ENCODE measurements around the gene KDM4B. TPM values are rescaled to one million over a fixed set of nuclear protein-coding genes. Genes with fewer than 3 reads are reported as not detected.
"Not testable (repeated sequence)": the region's sequence is repeated elsewhere in the genome, so short reads cannot be mapped to it uniquely, and the experiment has no call there.

KDM4B gene
- total RNA-seq, 1 donor from 2014 or later, result 38.9 TPM

- intact Hi-C loops (cut with micrococcal nuclease), result no loop called here
- DNase-seq (ENCODE audit: low spot score), result no peak
- Mint-ChIP-seq H3K27me3 (ENCODE audit: insufficient read depth) (peaks cover 1% of the 10 kb centered on the region), H3K27ac (no peak overlapping the region), H3K9me3 (no peaks in the 10 kb centered on the region), H3K36me3 (ENCODE audit: low read depth) (peaks cover 29% of the 10 kb centered on the region), H3K4me1 (ENCODE audit: low read depth) (no peaks in the 10 kb centered on the region), H3K4me3 (no peak overlapping the region)
Observed at GRCh38 chr19:4951656-4952055, 17.3 kb upstream of the KDM4B start.

GRCh38 chr19:4952945-4953344, 16.0 kb upstream of the KDM4B start:
- H3K4me1 Mint-ChIP-seq (ENCODE audit: low read depth), result no peaks in the 10 kb centered on the region
- H3K36me3 Mint-ChIP-seq (ENCODE audit: low read depth), result peaks cover 28% of the 10 kb centered on the region
- H3K4me3 Mint-ChIP-seq, result no peak overlapping the region
- DNase-seq (ENCODE audit: low spot score), result no peak
- no peaks in the 10 kb centered on the region for H3K9me3 Mint-ChIP-seq
- no peak overlapping the region for H3K27ac Mint-ChIP-seq
- intact Hi-C loops (cut with micrococcal nuclease), result no loop called here
- peaks cover 1% of the 10 kb centered on the region for H3K27me3 Mint-ChIP-seq (ENCODE audit: insufficient read depth)

- not testable (repeated sequence) for H3K4me1 Mint-ChIP-seq (ENCODE audit: low read depth)
Observed at GRCh38 chr19:4954320-4955149, 14.4 kb upstream of the KDM4B start.

GRCh38 chr19:4955274-4955673, 13.6 kb upstream of the KDM4B start:
- peaks cover 27% of the 10 kb centered on the region for H3K36me3 Mint-ChIP-seq (ENCODE audit: low read depth)
- peaks cover 1% of the 10 kb centered on the region for H3K27me3 Mint-ChIP-seq (ENCODE audit: insufficient read depth)
- no peak for DNase-seq (ENCODE audit: low spot score)
- no peaks in the 10 kb centered on the region for H3K4me1 Mint-ChIP-seq (ENCODE audit: low read depth)
- no peak overlapping the region for H3K4me3 Mint-ChIP-seq
- intact Hi-C loops (cut with micrococcal nuclease), result no loop called here
- H3K9me3 Mint-ChIP-seq, result no peaks in the 10 kb centered on the region
- H3K27ac Mint-ChIP-seq, result no peak overlapping the region

More at GRCh38 chr19:4954320-4955149, 14.4 kb upstream of the KDM4B start:
- H3K36me3 Mint-ChIP-seq (ENCODE audit: low read depth), result peaks cover 27% of the 10 kb centered on the region
- H3K9me3 Mint-ChIP-seq; H3K27ac Mint-ChIP-seq; H3K27me3 Mint-ChIP-seq (ENCODE audit: insufficient read depth); DNase-seq (ENCODE audit: low spot score); intact Hi-C loops (cut with micrococcal nuclease); H3K4me3 Mint-ChIP-seq: not testable (repeated sequence)

GRCh38 chr19:4957981-4958380, 10.9 kb upstream of the KDM4B start:
- Mint-ChIP-seq H3K27me3 (ENCODE audit: insufficient read depth) (no peaks in the 10 kb centered on the region), H3K36me3 (ENCODE audit: low read depth) (peaks cover 23% of the 10 kb centered on the region), H3K27ac (no peak overlapping the region), H3K4me1 (ENCODE audit: low read depth) (no peaks in the 10 kb centered on the region), H3K4me3 (no peak overlapping the region), H3K9me3 (no peaks in the 10 kb centered on the region)
- intact Hi-C loops (cut with micrococcal nuclease), result no loop called here
- no peak for DNase-seq (ENCODE audit: low spot score)

GRCh38 chr19:4962085-4962619, 6.8 kb upstream of the KDM4B start:
- intact Hi-C loops (cut with micrococcal nuclease), result no loop called here
- Mint-ChIP-seq H3K27ac (no peak overlapping the region), H3K9me3 (no peaks in the 10 kb centered on the region), H3K4me3 (no peak overlapping the region), H3K4me1 (ENCODE audit: low read depth) (peaks cover 4% of the 10 kb centered on the region), H3K36me3 (ENCODE audit: low read depth) (peaks cover 24% of the 10 kb centered on the region), H3K27me3 (ENCODE audit: insufficient read depth) (no peaks in the 10 kb centered on the region)
- DNase-seq (ENCODE audit: low spot score), result no peak

- no peak for DNase-seq (ENCODE audit: low spot score)
- no peaks in the 10 kb centered on the region for H3K27me3 Mint-ChIP-seq (ENCODE audit: insufficient read depth)
- no peak overlapping the region for H3K4me3 Mint-ChIP-seq
- H3K36me3 Mint-ChIP-seq (ENCODE audit: low read depth), result peaks cover 19% of the 10 kb centered on the region
- intact Hi-C loops (cut with micrococcal nuclease), result loop anchor here (5.0 kb wide), 1 partner anchor 243 kb away; the partner anchor contains the start of gene DPP9
- no peak overlapping the region for H3K27ac Mint-ChIP-seq
- H3K4me1 Mint-ChIP-seq (ENCODE audit: low read depth), result peaks cover 22% of the 10 kb centered on the region
- no peaks in the 10 kb centered on the region for H3K9me3 Mint-ChIP-seq
Observed at GRCh38 chr19:4965061-4965460, 3.9 kb upstream of the KDM4B start.

GRCh38 chr19:4966591-4966990, 2.3 kb upstream of the KDM4B start:
- Mint-ChIP-seq H3K36me3 (ENCODE audit: low read depth) (peaks cover 23% of the 10 kb centered on the region), H3K4me1 (ENCODE audit: low read depth) (peaks cover 37% of the 10 kb centered on the region), H3K27ac (peak overlapping the region; percentile 40), H3K4me3 (no peak overlapping the region), H3K27me3 (ENCODE audit: insufficient read depth) (no peaks in the 10 kb centered on the region), H3K9me3 (no peaks in the 10 kb centered on the region)
- no peak for DNase-seq (ENCODE audit: low spot score)
- intact Hi-C loops (cut with micrococcal nuclease), result loop anchor here (5.0 kb wide), 1 partner anchor 244 kb away; the partner anchor contains the start of gene DPP9

GRCh38 chr19:4967738-4968461, 1.0 kb upstream of the KDM4B start:
- peak overlapping the region; percentile 83 for H3K4me3 Mint-ChIP-seq
- DNase-seq (ENCODE audit: low spot score), result no peak
- peaks cover 22% of the 10 kb centered on the region for H3K36me3 Mint-ChIP-seq (ENCODE audit: low read depth)
- no peaks in the 10 kb centered on the region for H3K9me3 Mint-ChIP-seq
- no peaks in the 10 kb centered on the region for H3K27me3 Mint-ChIP-seq (ENCODE audit: insufficient read depth)
- H3K27ac Mint-ChIP-seq, result peak overlapping the region; percentile 93
- intact Hi-C loops (cut with micrococcal nuclease), result loop anchor here (1.0 to 5.0 kb wide), 4 partner anchors 53 to 246 kb away; partner anchors contain the start of genes DPP9 and PLIN3
- H3K4me1 Mint-ChIP-seq (ENCODE audit: low read depth), result peaks cover 43% of the 10 kb centered on the region

GRCh38 chr19:4969292-4969771, 419 bp downstream of the KDM4B start:
- peak overlapping the region; percentile 94 for H3K4me3 Mint-ChIP-seq
- H3K27ac Mint-ChIP-seq, result peak overlapping the region; percentile 81
- intact Hi-C loops (cut with micrococcal nuclease), result loop anchor here (5.0 kb wide), 1 partner anchor 247 kb away; the partner anchor contains the start of gene DPP9
- no peak for DNase-seq (ENCODE audit: low spot score)
- peaks cover 43% of the 10 kb centered on the region for H3K4me1 Mint-ChIP-seq (ENCODE audit: low read depth)
- no peaks in the 10 kb centered on the region for H3K27me3 Mint-ChIP-seq (ENCODE audit: insufficient read depth)
- H3K36me3 Mint-ChIP-seq (ENCODE audit: low read depth), result peaks cover 18% of the 10 kb centered on the region
- H3K9me3 Mint-ChIP-seq, result no peaks in the 10 kb centered on the region

- no peaks in the 10 kb centered on the region for H3K27me3 Mint-ChIP-seq (ENCODE audit: insufficient read depth)
- H3K4me3 Mint-ChIP-seq, result peak overlapping the region; percentile 94
- peak; percentile 5 for DNase-seq (ENCODE audit: low spot score)
- peaks cover 43% of the 10 kb centered on the region for H3K4me1 Mint-ChIP-seq (ENCODE audit: low read depth)
- intact Hi-C loops (cut with micrococcal nuclease), result loop anchor here (5.0 kb wide), 1 partner anchor 248 kb away; the partner anchor contains the start of gene DPP9
- H3K36me3 Mint-ChIP-seq (ENCODE audit: low read depth), result peaks cover 18% of the 10 kb centered on the region
- peak overlapping the region; percentile 81 for H3K27ac Mint-ChIP-seq
- no peaks in the 10 kb centered on the region for H3K9me3 Mint-ChIP-seq
Observed at GRCh38 chr19:4969772-4970531, 1.0 kb downstream of the KDM4B start.

Measured in activated T-helper 1 cell treated with anti-CD3 and anti-CD28 coated beads, Interleukin-12 subunit alpha, Interleukin-12 subunit beta, Interleukin-2, Interleukin-4 antibody, amounts not matched to agents 30 ng/mL and 10 ng/mL and 1 ng/mL, durations not matched to agents 14 hours and 24 hours and 36 hours (primary cell).